Activated CD4-positive, alpha-beta T cell treated with anti-CD3 and anti-CD28 coated beads for 36 hours (primary cell): ENCODE results near the gene ZMIZ1. TPM values are rescaled to one million over a fixed set of nuclear protein-coding genes. Genes with fewer than 3 reads are reported as not detected.

ENCODE experiments used
- ATAC-seq: fragments of 200-7000 bp; cut with Tn5 transposase; one replicate; pipeline ENCODE4 v1.10.0; 2021; ENCODE audit warnings: mild to moderate bottlenecking, moderate library complexity
- CTCF ChIA-PET: fragments of 350-600 bp; sonication (Branson Sonifier 250); formaldehyde crosslinking; loops from one replicate; lab custom pipeline; 2021; ENCODE audit warnings: antibody characterized with exemption; lab: Charles Lee
- POLR2A ChIA-PET: fragments of 350-600 bp; sonication (Branson Sonifier 250); formaldehyde crosslinking; loops from one replicate; lab custom pipeline; 2021; ENCODE audit warnings: antibody characterized with exemption, inconsistent platforms; lab: Charles Lee
- DNase-seq: peaks from one replicate; pipeline ENCODE4 v3.0.0-alpha.2; 2020
- H3K27ac Mint-ChIP-seq: one replicate; pipeline ENCODE4 v1.8.0; 2021; ENCODE audit warnings: mixed read lengths
- H3K27me3 Mint-ChIP-seq: one replicate; pipeline ENCODE4 v1.8.0; 2021; ENCODE audit warnings: mixed read lengths
- H3K36me3 Mint-ChIP-seq: one replicate; pipeline ENCODE4 v1.8.0; 2021; ENCODE audit warnings: low read depth, mixed read lengths
- H3K4me1 Mint-ChIP-seq: one replicate; pipeline ENCODE4 v1.8.0; 2021; ENCODE audit warnings: mixed read lengths
- H3K4me3 Mint-ChIP-seq: one replicate; pipeline ENCODE4 v1.8.0; 2021; ENCODE audit warnings: mild to moderate bottlenecking, moderate library complexity, mixed read lengths
- H3K9me3 Mint-ChIP-seq: one replicate; pipeline ENCODE4 v1.8.0; 2021; ENCODE audit warnings: low read depth, mixed read lengths
- intact Hi-C, 2 experiments: fragments of 100-400 bp; cut with DNase I in 1 of 2; cut with micrococcal nuclease in 1 of 2; formaldehyde crosslinking; loops; one replicate each; pipeline versions ENCODE4 v1.14.2 to v1.15.1; 2022 to 2024; cut with DNase I, micrococcal nuclease
- total RNA-seq, 2 experiments: library from RNA; stranded (reverse); gene quantifications; one replicate each; pipeline ENCODE4 v1.2.3, GENCODE V29; 2021

ZMIZ1 gene
- total RNA-seq, 2 experiments from 2014 or later = 33.9 to 34.3 TPM

GRCh38 chr10:79238606-79239005 is 169.8 kb downstream of the ZMIZ1 start:
- ChIA-PET CTCF (interaction anchor here (0.9 kb wide), 2 partner anchors 43 to 308 kb away, joined by 3 read pairs; no protein-coding TSS in a partner anchor), POLR2A (no interaction called here)
- H3K9me3 Mint-ChIP-seq = no peaks in the 10 kb centered on the region
- H3K27me3 Mint-ChIP-seq = no peaks in the 10 kb centered on the region
- H3K4me1 Mint-ChIP-seq = peaks cover 22% of the 10 kb centered on the region
- ATAC-seq (no peak), DNase-seq (no peak)
- H3K4me3 Mint-ChIP-seq = no peak overlapping the region
- H3K36me3 Mint-ChIP-seq = no peaks in the 10 kb centered on the region
- intact Hi-C loops = no loop called here
- peak overlapping the region; percentile 23 for H3K27ac Mint-ChIP-seq

- no peak for ATAC-seq
- no peak overlapping the region for H3K4me3 Mint-ChIP-seq
- DNase-seq = peak; percentile 68
- intact Hi-C loops = no loop called here
- no peaks in the 10 kb centered on the region for H3K27me3 Mint-ChIP-seq
- H3K9me3 Mint-ChIP-seq = no peaks in the 10 kb centered on the region
- peaks cover 26% of the 10 kb centered on the region for H3K4me1 Mint-ChIP-seq
- peaks cover 5% of the 10 kb centered on the region for H3K36me3 Mint-ChIP-seq
- CTCF ChIA-PET = interaction anchor here (0.9 kb wide), 2 partner anchors 44 to 307 kb away, joined by 3 read pairs; no protein-coding TSS in a partner anchor
- POLR2A ChIA-PET = no interaction called here
- H3K27ac Mint-ChIP-seq = no peak overlapping the region
These were observed 170.6 kb downstream of the ZMIZ1 start for GRCh38 chr10:79239275-79239779.

DNA sequence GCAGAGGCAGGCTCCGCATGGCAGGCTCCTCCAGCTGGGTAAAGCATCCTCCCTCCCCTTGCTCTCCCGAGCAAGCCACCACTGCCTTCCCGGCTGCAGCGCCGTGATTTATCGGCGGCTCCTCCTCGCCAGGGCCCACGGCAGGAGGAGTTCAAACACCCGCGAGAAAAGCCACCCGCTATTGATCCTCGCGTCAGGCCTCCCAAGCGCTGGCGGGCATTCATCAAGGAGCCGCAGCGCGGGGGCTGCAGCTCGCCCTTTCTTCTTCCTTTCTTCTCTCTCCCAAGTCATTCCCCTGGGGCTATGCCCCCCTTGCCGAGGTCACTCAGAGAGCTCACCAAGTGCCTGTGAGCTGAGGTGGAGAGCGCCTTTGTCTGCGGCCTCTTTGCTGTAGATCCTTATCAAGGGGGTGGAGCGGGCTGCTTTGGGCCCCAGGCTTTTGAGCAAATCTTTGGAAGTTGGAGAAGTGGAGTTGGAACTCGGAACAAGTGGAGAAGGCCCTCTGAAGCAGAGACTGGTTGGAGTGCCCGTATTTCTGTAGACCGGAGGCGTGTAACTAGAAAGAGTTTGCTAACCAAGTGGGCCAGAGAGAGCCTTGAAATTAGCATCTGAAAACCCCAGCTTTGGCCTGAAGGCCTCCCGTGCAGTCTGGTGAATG is 171.3 kb downstream of the ZMIZ1 start:
- Mint-ChIP-seq H3K4me1 (peaks cover 33% of the 10 kb centered on the region), H3K9me3 (no peaks in the 10 kb centered on the region), H3K27ac (no peak overlapping the region), H3K4me3 (no peak overlapping the region), H3K36me3 (peaks cover 12% of the 10 kb centered on the region), H3K27me3 (no peaks in the 10 kb centered on the region)
- ATAC-seq (no peak), DNase-seq (no peak)
- CTCF ChIA-PET = no interaction called here
- POLR2A ChIA-PET = no interaction called here
- intact Hi-C loops = no loop called here

- ChIA-PET CTCF (interaction anchor here (0.6 to 1.0 kb wide), 2 partner anchors 31 to 107 kb away, joined by 3 read pairs; no protein-coding TSS in a partner anchor), POLR2A (interaction anchor here (0.7 to 1.3 kb wide), 2 partner anchors 46 to 949 kb away, joined by 3 read pairs; no protein-coding TSS in a partner anchor)
- DNase-seq (peak; percentile 16), ATAC-seq (no peak)
- no peaks in the 10 kb centered on the region for H3K27me3 Mint-ChIP-seq
- peaks cover 46% of the 10 kb centered on the region for H3K4me1 Mint-ChIP-seq
- peak overlapping the region; percentile 74 for H3K4me3 Mint-ChIP-seq
- peaks cover 15% of the 10 kb centered on the region for H3K36me3 Mint-ChIP-seq
- no peaks in the 10 kb centered on the region for H3K9me3 Mint-ChIP-seq
- peak overlapping the region; percentile 89 for H3K27ac Mint-ChIP-seq
- intact Hi-C loops = no loop called here
These were observed 172.8 kb downstream of the ZMIZ1 start for GRCh38 chr10:79241629-79241989.

GRCh38 chr10:79241990-79242619 is 173.3 kb downstream of the ZMIZ1 start:
- ATAC-seq (peak; percentile 61), DNase-seq (peak; percentile 92)
- Mint-ChIP-seq H3K36me3 (peaks cover 15% of the 10 kb centered on the region), H3K4me3 (peak overlapping the region; percentile 74), H3K27me3 (no peaks in the 10 kb centered on the region), H3K9me3 (no peaks in the 10 kb centered on the region), H3K27ac (peak overlapping the region; percentile 89), H3K4me1 (peaks cover 50% of the 10 kb centered on the region)
- ChIA-PET CTCF (interaction anchor here (0.6 to 1.0 kb wide), 3 partner anchors 30 to 107 kb away, joined by 3 read pairs; no protein-coding TSS in a partner anchor), POLR2A (interaction anchor here (0.7 to 1.4 kb wide), 4 partner anchors 43 to 949 kb away, joined by 3 read pairs; no protein-coding TSS in a partner anchor)
- intact Hi-C loops = loop anchor here (1.0 to 2.0 kb wide), 8 partner anchors 43 to 1213 kb away; partner anchors contain the start of genes POLR3A (in 1 of the 2), TMEM254 (in 1 of the 2), ZCCHC24 (in 1 of the 2) and ZMIZ1 (in 1 of the 2)

DNA sequence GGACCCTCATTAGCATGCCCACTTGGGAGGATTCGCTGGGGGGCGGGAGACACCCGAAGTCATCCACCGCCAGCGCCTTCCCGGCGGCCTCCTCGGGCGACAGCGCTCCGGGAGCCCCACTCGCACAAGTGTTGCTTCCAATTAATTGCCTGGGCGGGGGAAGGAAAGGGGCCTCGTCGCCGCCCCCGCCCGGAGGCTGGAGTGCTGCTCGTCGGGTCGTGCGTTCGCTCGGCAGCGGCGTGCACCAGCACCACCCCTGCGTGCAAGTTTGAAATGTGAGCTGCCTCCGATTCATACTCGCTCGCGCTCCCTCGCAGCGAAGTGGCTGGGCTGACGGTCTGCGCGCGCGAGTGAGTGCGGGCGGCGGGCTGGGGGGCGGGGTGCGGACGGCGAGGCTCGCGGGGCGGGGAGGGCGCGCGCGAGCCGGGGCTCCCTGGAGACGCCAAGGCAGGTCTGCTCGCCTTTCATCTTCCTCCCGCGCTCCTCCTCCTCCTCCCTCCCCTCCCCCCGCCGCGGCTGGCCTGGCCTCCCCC is 173.9 kb downstream of the ZMIZ1 start:
- peaks cover 15% of the 10 kb centered on the region for H3K36me3 Mint-ChIP-seq
- intact Hi-C loops = loop anchor here (1.0 to 2.0 kb wide), 9 partner anchors 43 to 1214 kb away; partner anchors contain the start of genes POLR3A (in 1 of the 2), PPIF (in 1 of the 2), TMEM254 (in 1 of the 2) and ZCCHC24 (in 1 of the 2)
- H3K27me3 Mint-ChIP-seq = no peaks in the 10 kb centered on the region
- H3K4me3 Mint-ChIP-seq = peak overlapping the region; percentile 74
- peak; percentile 50 for ATAC-seq
- ChIA-PET POLR2A (interaction anchor here (0.9 to 1.4 kb wide), 3 partner anchors 42 to 93 kb away, joined by 3 read pairs; no protein-coding TSS in a partner anchor), CTCF (interaction anchor here (0.6 to 1.0 kb wide), 2 partner anchors 106 to 107 kb away, joined by 3 read pairs; no protein-coding TSS in a partner anchor)
- no peaks in the 10 kb centered on the region for H3K9me3 Mint-ChIP-seq
- peak overlapping the region; percentile 52 for H3K27ac Mint-ChIP-seq
- H3K4me1 Mint-ChIP-seq = peaks cover 55% of the 10 kb centered on the region
- DNase-seq = peak; percentile 85

DNA sequence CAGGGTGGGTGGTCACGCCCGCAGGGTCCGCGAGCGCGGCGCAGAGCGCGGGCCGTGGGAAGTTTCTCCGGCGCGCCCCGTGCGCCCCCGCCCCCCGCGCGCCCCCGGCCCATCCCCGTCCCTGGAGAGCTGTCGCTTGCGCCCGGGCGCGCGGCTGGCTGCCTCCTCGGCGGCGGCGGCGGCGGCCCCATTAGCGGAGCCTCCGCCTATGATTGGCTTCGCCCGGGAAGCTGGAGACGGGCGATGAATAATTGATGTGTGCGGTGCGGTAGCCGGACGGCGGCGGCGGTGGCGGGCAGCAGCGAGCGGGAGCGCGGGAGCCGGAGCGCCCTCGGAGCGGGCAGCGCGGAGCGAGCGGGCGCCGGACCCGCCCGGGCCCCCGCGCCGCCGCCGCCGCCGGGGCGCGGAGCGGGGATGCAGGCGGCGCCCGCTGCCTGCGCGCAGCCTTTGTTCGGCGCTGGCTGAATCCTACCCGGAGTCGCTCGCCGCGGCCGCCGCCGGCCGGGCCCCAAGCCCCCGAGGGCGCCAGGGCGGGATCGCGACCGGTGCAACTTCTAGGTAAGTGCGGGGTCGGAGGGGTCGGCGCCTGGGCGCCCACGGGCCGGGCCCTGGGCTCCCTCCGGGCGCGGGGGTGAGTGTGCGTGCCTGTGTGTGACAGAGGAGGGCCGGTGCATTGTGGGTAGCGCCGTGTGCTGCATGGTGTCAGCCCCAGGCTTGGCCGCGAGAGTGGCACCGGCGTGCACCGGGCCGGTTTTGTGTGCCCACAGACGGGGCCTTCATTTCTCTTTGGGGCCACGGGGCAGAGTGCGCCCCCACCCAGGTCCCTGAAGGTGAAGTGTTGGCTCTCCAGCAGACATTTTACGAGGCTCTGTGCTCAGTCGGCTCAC is 174.7 kb downstream of the ZMIZ1 start:
- Mint-ChIP-seq H3K36me3 (peaks cover 18% of the 10 kb centered on the region), H3K27ac (peak overlapping the region; percentile 91), H3K27me3 (no peaks in the 10 kb centered on the region), H3K9me3 (no peaks in the 10 kb centered on the region), H3K4me3 (peak overlapping the region; percentile 83), H3K4me1 (peaks cover 63% of the 10 kb centered on the region)
- peak; percentile 87 for DNase-seq
- intact Hi-C loops = loop anchor here in 1 of 2 experiments (1.0 to 2.0 kb wide), 3 partner anchors 104 to 1215 kb away; partner anchors contain the start of genes POLR3A, PPIF and TMEM254
- ChIA-PET POLR2A (interaction anchor here (0.9 to 1.4 kb wide), 2 partner anchors 42 to 94 kb away, joined by 3 read pairs; no protein-coding TSS in a partner anchor), CTCF (interaction anchor here (0.6 to 1.0 kb wide), 3 partner anchors 22 to 668 kb away, joined by 3 to 5 read pairs (median 3); no protein-coding TSS in a partner anchor)
- peak; percentile 68 for ATAC-seq

DNA sequence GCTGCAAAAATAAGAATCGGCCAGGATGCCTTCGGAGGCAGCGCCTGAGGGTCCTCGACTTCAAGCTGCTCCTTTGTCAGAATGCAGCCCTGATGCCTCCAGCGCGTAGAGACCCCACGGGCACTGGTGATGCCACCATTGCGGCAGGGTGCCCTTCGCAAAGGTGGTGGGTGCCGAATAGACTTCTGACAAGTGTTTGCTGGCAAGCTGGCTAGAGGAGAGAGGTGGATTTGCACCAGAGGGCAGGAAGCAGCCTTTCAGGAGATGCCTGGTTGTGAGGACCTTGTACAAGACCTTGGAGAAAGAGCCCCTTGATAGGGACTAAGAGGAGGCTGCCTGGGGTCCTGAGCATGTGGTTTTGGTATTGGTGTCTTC is 175.3 kb downstream of the ZMIZ1 start:
- Mint-ChIP-seq H3K4me1 (peaks cover 69% of the 10 kb centered on the region), H3K27me3 (no peaks in the 10 kb centered on the region), H3K27ac (peak overlapping the region; percentile 91), H3K9me3 (no peaks in the 10 kb centered on the region), H3K4me3 (peak overlapping the region; percentile 83), H3K36me3 (peaks cover 18% of the 10 kb centered on the region)
- no peak for ATAC-seq
- POLR2A ChIA-PET = no interaction called here
- intact Hi-C loops = no loop called here
- DNase-seq = no peak
- CTCF ChIA-PET = interaction anchor here (0.7 to 1.0 kb wide), 2 partner anchors 21 to 101 kb away, joined by 3 read pairs; no protein-coding TSS in a partner anchor

DNA sequence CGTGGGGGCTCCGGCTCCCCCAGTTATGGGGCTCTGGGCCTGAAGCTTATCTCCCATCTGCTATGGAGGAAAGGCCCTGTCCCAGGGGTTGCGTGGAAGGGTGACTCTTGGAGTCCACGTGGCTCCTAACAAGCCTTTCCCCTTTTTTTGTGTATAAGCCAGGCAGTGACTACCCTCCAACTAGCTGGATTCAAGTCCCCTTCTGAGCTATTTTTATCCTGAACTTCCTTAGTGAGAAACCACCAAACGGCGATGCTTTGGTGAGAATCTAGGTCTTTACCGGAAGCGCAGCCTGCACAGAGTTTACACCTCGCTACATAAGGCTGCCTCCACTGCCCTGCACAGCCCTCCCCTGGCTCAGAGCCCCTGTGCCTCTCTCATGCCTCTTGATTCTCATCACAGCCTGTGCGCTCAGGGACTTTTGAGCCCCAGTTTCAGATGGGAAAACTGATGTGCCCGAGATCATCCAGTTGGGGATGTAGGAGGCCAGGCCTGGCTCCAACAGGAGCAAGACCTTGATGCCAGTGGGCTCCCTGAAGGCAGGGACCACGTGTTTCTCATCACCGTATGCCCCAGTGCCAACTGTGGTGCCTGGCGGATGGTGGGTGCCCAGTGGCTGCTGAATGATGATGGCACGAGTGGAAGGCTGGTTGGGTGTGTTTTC is 176.2 kb downstream of the ZMIZ1 start:
- ChIA-PET CTCF (interaction anchor here (0.5 to 1.5 kb wide), 4 partner anchors 83 to 201 kb away, joined by 3 read pairs; partner anchors contain the start of gene ZCCHC24), POLR2A (no interaction called here)
- Mint-ChIP-seq H3K4me1 (peaks cover 73% of the 10 kb centered on the region), H3K36me3 (peaks cover 18% of the 10 kb centered on the region), H3K4me3 (peak overlapping the region; percentile 83), H3K27me3 (no peaks in the 10 kb centered on the region), H3K27ac (peak overlapping the region; percentile 91), H3K9me3 (no peaks in the 10 kb centered on the region)
- peak; percentile 53 for DNase-seq
- intact Hi-C loops = loop anchor here (5.0 kb wide), 3 partner anchors 77 to 1213 kb away; partner anchors contain the start of gene RPS24 (in 1 of the 2)
- no peak for ATAC-seq
